CD4-positive, alpha-beta T cell treated with Interleukin-15 for 4 hours (primary cell): ENCODE measurements around the gene SYNE1.
A peak's percentile ranks its signal among the peaks of the same experiment; 100 is the strongest.

Experiments used
- DNase-seq: peaks from one replicate; pipeline ENCODE4 v3.0.0-alpha.2; 2020; ENCODE audit warnings: low spot score

The SYNE1 gene

DNA sequence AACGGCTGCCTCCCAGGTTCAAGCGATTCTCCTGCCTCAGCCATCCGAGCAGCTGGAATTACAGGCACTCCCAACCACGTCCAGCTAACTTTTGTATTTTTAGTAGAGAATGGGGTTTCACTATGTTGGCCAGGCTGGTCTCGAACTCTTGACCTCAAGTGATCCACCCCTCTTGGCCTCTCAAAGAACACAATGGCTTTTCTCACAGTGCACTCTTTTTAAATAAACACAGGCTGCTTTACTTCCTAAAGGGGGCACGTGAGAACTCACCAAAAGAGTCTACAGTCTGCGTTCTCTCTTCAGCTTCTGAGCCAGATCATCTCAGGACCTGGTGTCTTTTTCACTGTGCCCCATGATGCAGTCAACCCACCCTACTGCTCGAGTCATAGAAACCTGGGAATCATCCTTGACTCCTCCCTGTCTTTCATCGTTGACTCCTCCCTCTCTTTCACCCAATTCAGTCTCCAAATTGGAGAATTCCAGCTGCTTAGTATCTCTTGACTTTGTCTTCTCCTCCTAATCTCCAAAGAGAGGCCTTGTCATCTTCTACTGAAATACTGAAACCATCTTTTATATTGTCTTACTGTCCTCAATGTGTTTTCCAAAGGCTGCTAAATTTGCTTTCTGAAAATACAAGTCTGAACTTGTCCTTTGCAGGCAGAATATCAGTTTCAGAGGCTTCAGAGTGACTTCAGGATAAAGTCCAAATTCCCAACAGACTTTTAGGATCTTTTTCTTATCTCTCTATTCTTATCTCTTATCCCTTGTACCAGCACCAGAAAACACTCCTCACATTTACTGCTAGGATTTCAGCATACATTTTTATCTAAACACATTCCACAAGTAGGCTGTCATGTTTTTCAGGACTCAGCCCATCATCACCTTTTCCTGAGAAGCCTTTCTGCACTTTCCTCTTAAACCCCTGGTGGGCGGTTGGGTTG is 323.4 kb downstream of the SYNE1 start:
- no peak for DNase-seq

DNA sequence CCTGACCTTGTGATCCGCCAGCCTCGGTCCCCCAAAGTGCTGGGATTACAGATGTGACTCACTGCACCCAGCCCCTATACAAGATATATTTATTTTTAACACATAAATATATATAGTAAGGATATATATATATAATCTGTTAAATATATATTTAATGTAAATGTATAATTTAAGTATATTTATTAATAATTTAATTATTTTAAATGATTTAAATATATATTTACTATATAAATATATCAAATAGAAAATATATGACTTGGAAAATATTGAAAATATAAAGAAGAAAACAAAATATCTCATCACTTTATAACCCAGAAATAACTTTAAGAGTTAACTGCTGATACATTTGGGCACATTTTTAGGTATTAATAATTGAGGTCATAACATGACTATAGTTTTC is 324.7 kb downstream of the SYNE1 start:
- DNase-seq: no peak

DNA sequence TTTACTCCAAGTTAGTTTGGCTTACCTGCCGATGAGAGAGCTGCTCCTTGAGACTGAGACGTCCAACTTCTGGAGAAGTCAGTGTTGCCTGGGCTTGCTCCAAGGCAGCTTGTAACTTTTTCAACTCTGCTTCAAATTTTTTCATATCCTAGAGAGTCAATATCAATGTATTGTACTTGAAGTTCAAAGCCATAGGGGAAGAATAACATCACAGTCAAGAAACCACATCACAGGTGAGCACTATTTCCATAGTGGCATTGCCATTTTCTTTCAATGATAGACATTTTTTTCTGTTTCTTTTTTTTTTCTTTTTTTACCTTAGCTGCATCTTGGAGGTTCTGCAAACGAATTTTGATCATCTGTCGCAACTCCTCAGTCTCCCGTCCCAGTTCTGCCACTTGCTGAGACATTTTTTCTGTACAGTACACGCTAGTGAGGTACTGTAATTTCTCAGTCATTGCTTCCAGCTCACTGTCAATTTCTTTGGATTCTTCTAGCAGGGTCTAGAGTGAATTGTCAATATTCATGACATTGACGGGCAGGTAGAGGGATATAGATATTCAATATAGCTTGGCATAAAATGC is 326.7 kb downstream of the SYNE1 start:
- DNase-seq: no peak

DNA sequence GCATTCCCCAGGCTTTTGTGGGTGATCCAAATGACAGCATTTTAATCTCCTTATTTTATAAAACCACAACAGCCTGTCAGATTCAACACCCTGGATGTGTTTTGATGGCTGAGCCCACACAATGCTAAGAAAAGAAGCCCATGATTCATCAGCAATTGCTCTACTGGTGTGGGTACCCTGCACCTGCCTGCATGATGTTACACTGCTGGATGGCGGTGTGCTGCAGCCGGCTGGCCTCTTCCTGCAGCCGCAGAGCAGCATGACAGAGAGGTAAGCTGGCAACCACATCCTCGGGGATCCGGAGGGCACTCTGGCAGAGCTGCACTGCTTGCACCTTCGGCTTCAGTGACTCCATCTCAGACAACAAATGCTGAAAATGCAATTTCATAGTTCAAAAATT is 327.5 kb downstream of the SYNE1 start:
- DNase-seq: peak; percentile 73

DNA sequence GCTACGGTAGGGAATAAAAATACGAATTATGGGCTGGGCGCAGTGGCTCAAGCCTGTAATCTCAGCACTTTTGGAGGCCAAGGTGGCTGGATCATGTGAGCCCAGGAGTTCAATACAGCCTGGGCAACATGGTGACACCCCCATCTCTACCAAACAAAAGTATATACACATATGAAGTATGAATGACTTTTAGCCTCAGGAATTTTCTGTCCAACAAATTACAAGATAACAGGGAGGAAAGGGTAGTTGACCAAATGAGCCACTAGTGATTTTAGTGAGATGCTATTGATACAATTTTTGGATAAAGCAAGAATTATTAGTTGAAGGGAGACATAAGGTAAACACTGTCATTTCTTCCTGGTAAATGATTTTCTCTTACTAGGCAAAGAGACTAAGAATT is 328.2 kb downstream of the SYNE1 start:
- no peak for DNase-seq

DNA sequence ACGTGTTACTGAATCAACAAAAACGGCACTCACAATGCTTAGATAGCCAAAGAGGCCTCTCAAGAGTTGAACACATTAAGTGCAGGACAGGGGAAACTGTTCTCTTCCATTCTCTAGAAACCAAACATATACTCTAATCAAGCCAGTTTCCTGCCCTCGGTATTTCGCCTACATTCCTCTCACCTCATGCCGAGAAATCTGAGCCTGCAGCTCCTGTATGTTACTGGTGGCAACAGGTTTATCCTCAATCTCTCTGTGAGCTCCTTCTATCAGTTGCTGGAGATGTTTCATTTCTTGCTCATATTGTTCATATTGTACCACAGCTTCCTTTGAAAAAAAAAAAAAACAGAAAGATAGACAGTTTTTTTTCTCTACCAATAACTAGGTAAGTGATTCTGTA is 328.9 kb downstream of the SYNE1 start:
- DNase-seq: no peak

DNA sequence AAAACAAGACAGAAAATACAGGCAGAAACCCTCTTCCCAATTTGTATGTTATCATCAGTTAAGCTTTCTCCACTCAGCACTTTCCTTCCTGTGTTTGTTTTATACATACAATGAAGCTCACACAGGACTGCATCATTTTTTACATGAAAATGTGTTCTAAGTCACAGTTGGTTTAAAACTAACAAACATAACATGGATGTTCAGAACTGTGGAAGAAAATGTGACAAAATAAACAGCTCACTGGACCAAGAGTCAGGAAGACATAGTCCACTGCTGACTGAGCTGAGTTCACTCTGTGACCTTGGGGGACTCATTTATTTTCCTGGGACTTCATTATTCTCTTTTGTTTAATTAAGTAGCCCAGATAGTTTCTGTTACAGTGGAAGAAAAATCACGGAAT is 331.5 kb downstream of the SYNE1 start:
- no peak for DNase-seq

DNA sequence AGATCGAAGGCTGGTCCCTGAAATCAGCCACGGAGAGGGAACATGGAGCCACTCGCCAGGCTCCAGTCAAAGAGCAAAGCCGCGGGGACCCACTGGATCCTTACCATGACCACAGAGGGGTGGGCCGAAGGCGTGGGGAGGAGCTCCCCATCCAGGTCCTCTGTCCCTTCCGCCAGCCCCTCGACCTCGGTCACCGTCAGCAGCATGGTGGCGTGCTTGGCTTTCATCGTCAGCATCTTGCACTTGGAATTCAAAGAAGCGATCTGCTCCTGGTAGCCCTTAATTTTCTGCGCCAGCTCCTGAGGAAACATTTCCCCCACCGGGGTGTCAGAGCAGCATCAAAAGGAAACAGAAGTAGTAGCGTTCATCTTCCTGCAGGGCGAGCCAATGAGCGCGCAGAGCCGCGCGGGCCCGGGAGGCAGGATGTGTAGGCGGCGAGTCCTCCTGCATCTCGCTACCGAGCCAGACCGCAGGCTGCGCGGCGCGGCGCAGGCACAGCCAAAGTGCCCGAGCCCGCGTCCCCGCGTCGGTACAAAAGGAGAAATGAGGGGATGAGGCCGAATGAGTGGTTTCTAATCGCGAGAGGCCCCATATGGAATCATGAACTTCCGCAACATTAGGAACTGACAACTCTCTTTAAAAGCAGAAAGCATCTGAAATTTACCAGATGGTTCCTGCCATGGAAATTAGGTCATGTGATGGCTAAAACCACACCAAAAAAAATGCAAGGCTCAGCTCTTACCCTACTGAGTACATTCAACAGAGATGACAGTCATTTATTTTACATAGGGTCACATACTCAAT is 335.2 kb downstream of the SYNE1 start:
- peak; percentile 85 for DNase-seq

DNA sequence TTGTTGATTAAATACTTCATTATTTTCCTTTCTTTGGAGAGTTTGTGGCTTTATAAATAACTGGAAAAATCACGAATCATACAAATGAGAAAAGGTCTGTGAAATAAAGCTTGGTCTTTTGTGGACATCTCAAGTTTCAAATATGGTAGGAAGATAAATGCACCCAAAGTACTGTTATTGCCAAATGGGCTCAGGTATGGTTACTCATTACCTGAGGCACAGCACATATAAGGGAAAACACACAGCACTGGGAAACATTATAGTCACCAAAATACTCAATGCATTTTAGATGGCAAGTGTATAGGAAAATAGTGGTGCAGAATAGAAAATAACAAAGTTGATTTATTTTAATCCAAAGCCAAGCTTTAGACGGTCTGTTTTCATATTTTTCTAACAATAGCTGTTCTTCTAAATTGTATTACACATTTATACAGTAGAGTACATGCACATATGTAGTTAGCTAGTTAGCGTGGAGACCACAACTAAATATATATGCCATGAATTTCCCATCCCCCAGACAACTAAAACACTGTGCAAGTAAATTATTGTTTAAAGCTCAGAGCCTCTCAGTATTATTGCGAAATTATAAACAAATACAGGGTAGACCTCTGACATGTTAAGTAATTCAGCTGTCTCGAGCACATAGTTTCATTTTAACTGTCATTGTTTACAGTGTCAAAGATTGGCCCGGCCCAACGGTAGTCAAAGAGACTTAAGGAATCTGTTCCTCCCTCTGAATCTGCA is 336.0 kb downstream of the SYNE1 start:
- no peak for DNase-seq

DNA sequence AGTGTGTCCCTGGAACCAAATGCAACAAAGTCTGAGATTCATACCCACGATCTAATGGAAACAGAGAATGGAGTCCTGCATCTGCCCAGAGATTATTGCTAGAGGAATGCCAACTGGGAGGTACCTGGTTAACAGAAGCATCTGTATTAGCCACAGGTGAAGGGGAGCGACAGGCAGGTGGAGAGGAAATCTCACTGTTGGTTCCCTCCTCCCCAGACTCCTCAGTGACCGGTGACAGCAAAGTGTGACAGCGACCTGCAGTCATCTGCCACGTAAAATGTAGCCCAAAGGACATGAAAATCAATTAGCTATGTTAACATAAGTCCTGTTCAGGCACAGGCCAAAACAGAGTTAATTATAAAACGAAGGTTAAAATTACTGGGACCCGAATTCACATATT is 336.6 kb downstream of the SYNE1 start:
- no peak for DNase-seq

DNA sequence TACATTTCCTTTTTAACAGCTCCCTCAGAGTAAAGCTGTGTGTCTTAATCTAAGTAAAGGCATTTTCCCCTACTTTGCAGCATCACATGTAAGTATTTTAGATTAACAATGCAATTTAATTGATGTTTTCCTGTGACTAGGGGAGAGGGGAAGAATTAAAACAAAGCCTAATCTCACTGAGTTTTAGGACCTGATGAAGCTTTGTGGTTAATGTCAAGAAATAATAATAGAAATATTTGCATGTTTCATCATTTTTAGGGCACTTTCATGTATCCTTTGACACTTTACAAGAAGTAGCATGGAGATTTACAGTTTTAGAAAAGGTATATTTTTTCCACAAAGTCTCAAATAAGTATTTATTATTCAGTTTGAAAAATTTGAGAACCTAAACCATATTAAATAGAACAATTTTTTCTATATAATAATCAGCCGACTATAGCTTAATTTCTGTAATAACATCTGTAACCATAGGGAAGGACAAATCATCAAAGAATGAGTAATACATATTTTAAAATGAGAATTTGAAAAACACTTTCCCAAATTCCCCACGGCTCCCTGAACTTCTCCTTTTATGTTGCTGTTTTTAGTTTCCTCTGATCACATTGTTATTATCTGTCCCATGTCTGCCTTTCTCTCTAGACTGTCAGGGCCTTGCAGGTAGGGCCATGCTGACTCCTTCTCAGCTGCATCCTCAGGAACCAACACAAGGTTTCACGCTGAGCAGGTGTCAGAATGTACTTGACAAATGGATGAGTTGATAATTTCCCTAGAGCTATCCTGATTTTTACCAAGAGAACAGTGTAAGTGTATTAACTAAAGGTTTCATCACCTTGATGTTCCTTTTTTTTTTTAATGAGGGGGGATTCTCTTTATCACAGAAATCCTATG is 338.1 kb downstream of the SYNE1 start:
- DNase-seq: no peak

DNA sequence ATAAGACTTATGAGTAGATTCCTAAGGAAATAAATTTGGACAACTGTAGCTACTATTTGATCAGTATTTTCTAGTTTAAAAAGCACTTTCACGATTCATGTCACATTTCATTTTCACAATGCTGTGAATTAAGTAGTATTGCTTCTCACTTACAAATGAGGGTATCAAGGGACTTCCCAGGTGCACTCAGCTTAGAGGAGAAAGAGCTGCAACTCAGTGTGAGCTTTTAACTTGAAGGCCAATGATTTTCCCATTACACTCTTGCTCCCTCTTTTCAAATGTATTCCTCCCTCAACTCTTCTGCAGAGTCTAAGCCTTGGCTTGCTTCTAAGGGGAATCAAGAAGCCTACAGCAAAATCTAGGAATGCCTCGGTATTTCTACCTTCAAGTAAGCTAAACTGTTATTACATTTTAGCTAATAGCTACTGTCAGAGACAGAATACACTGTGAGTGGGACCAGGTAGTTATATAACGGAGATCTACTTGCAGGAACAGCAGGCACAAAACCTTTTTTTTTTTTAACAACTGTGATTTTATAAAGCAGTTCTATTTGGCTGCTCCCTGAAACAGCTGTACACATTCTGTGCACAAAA is 339.0 kb downstream of the SYNE1 start:
- no peak for DNase-seq

DNA sequence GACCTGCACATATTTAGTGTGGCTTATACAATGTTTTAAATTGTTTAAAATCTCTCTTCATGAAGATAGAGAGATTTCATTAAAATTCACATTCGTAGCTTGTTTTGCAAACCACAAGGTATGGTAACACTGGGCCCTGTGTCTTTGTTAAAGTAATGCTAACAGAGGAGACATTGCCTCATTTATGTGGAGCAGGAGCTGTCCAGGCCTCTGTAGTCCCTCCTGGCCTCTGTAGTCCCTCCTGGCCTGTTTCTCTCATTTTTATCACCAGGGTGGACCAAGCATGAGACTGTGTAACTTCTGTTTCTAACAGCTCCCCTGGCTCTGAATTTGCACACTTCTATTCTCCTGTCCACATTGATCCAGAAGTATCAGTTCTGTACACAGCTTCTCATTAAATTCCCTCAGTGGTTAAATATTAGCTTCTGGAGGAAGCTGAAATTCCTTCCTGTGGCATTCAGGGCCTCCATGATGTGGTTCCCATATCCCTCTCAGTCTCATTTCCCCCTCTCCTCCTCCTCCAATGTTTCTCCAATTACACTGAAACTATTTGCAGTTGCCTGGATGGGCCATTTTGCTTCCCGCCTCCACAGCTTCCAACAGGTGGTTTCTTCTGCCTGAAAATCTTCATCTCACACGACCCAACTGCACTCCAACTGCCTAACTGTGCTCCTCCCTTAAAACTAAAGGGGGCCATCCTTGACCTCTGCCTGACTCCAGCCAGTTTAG is 340.4 kb downstream of the SYNE1 start:
- DNase-seq: no peak

DNA sequence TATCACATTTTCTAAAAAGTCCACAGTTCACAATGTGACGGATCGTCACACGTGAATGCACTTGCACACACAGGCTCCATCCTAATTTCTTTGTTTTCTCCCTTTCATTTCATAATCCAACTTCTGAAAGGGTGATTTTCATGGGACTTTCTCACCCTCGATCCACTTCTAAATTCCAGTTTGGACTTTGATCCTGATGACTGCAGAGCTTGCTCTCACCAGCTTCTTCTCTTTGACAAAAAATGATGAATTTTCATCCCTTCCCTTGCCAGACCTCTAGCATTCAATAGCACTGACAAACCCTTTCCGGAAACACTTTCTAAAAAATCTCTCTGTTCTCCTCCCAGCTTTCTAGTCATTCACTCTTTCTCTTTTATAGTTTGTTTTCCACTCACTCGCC is 341.2 kb downstream of the SYNE1 start:
- no peak for DNase-seq

DNA sequence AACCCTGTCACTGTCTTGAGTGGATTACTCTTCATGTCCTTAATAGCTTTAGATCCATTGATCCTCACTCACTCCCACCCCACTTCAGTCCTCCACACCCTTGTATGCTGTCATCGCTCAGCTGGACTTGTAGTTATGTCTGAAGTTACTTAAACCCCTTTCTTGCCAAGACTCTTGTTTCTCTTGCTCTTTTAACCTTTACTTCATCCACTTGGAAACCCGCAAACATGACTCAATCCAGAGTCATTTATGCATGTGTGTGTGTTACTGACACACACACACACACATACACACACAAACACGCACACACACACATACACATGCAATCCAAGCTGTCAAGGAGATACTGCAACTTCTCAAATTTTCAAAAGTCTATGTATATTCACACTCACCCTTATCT is 341.8 kb downstream of the SYNE1 start:
- no peak for DNase-seq

DNA sequence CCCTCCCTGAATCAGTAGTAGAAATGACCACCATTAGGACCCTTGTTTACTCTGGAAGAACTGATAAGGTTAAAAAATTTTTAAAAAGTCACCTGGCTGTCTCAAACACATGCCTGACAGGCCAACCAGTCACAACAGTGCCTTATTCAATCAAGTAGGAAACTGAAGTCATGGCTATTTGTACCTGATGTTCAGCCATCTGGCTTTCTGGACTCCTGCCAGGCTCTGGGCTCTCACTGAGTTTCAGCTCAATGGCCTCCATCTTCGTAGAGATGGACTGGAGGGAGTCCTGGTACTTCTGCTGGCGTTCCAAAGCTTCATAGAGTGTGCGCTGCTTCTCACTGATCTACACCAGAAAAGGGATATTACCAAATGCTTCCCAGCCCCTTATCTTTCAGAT is 343.8 kb downstream of the SYNE1 start:
- DNase-seq: no peak

DNA sequence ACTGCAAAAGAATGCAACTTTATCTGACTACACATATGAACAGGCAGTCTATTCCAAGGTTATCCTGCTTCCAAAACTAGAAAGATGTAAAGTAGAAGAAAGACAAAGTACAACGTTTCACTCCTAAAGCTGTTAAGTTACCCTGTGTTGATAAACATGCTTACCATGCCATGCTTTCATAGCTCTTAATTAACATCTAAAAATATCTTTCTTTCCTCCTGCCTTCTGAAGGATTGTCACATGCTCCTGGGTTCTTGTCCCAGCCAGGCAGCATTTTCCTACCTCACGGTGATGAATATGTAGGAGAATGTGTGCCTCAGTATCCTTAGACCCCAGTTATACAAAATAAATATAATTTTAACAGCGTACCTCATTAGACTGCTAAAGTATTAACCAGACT is 344.6 kb downstream of the SYNE1 start:
- no peak for DNase-seq

DNA sequence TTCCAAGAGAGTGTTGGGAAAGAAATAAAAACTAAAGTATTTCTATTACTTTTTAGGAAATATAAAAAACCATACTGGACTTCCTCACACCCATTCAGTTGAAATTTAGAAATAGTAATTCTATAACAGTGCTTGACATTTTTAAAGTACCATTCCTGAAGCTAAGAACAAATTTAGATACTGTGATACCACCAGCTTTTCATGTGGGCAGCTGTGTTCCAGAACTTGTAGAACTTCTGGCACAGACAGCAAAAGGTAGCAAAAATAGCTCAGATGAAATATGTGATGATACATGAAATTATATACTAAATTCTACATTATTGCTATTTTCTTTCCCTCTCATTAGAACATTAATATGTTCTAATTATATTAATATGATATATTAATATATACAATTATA is 346.5 kb downstream of the SYNE1 start:
- DNase-seq: no peak

DNA sequence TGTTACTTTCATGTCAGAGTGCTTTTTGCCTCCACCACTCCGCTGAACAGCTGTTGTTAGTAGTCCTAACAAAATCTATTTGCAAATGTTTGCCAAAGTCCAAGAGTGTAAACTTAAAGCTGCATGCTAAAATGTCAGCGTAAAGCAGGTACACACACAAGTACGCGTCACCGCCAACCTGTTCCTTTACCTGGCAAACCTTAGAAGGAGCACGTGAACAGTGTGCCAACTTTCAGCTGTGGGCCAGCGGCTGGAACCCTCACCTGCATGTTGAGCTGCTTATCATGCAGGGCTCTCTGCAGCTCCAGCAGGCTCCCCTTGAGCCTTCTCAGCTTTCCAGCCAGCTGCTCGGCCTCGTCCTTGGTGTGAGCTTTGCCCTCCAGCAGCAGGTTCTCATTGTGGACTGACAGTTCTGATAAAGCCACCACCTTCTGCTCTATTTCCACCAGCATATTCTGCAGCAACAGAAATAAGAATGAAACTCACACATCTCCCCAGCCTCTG is 359.3 kb downstream of the SYNE1 start:
- no peak for DNase-seq

DNA sequence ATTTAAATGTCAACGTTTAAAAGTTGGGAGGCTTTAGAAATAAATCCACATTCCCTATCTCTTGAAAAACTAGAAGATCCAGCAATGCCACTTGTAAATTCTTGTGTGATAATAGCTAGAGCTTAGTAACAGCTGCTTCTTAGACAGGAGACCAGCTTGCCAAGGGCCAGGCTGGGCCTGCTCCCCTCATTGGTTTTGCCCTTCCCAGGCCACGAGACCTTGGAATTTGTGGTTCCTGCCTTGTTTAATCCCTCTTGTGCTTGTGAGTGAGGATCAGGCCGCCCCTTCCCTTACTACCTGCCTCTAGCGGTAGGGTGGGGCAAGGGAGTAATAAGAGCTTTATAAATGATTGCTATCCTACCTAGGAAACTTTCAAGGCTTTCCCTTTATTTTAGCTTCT is 363.5 kb downstream of the SYNE1 start:
- no peak for DNase-seq
